ENCODE results near the gene PICK1. TPM values are rescaled to one million over a fixed set of nuclear protein-coding genes. Genes with fewer than 3 reads are reported as not detected.
A peak's percentile ranks its signal among the peaks of the same experiment; 100 is the strongest.

PICK1 gene
- total RNA-seq, 2 donors from 2014 or later, result 33.9 to 56.2 TPM

- no peaks in the 10 kb centered on the region for H3K36me3 ChIP-seq
- ATAC-seq (ENCODE audit: insufficient number of reproducible peaks, low FRiP score, low read depth), result no peak
- no peak overlapping the region for H3K4me3 ChIP-seq
- H3K27me3 ChIP-seq (replicated peaks; ENCODE audit: insufficient read depth), result no peaks in the 10 kb centered on the region
- no peak overlapping the region for H3K27ac ChIP-seq
- H3K9me3 ChIP-seq, result no peaks in the 10 kb centered on the region
- TF ChIP-seq CTCF (IDR thresholded peaks at IDR 0.05), result no peak
- no peak for DNase-seq (ENCODE audit: low spot score)
- H3K4me1 ChIP-seq (ENCODE audit: control insufficient read depth in 1 of 2, low read depth in 2 of 2), result peaks cover 12 to 30% of the 10 kb centered on the region in 2 donors
Observed at GRCh38 chr22:38086001-38086845, 29.0 kb downstream of the PICK1 start.

- ATAC-seq (ENCODE audit: insufficient number of reproducible peaks, low FRiP score, low read depth) (no peak), DNase-seq (ENCODE audit: low spot score) (no peak)
- Histone ChIP-seq H3K4me3 (no peak overlapping the region), H3K4me1 (ENCODE audit: control insufficient read depth in 1 of 2, low read depth in 2 of 2) (peaks cover 7 to 23% of the 10 kb centered on the region in 2 donors), H3K36me3 (no peaks in the 10 kb centered on the region), H3K27ac (no peak overlapping the region), H3K9me3 (no peaks in the 10 kb centered on the region), H3K27me3 (replicated peaks; ENCODE audit: insufficient read depth) (no peaks in the 10 kb centered on the region)
- TF ChIP-seq CTCF (IDR thresholded peaks at IDR 0.05), result no peak
Observed at GRCh38 chr22:38086942-38087341, 29.7 kb downstream of the PICK1 start.

- no peaks in the 10 kb centered on the region for H3K36me3 ChIP-seq
- H3K9me3 ChIP-seq, result no peaks in the 10 kb centered on the region
- no peak for DNase-seq (ENCODE audit: low spot score)
- H3K27me3 ChIP-seq (replicated peaks; ENCODE audit: insufficient read depth), result no peaks in the 10 kb centered on the region
- peaks cover 3 to 14% of the 10 kb centered on the region in 2 donors for H3K4me1 ChIP-seq (ENCODE audit: control insufficient read depth in 1 of 2, low read depth in 2 of 2)
- no peak for TF ChIP-seq CTCF (IDR thresholded peaks at IDR 0.05)
- H3K27ac ChIP-seq, result no peak overlapping the region
- H3K4me3 ChIP-seq, result no peak overlapping the region
- no peak for ATAC-seq (ENCODE audit: insufficient number of reproducible peaks, low FRiP score, low read depth)
Observed at GRCh38 chr22:38087855-38088254, 30.7 kb downstream of the PICK1 start.

GRCh38 chr22:38088629-38089473 is 31.6 kb downstream of the PICK1 start:
- Histone ChIP-seq H3K4me1 (ENCODE audit: control insufficient read depth in 1 of 2, low read depth in 2 of 2) (peaks cover 3 to 8% of the 10 kb centered on the region in 2 donors), H3K9me3 (no peaks in the 10 kb centered on the region), H3K27ac (no peak overlapping the region), H3K4me3 (peak overlapping the region; percentile 66), H3K27me3 (replicated peaks; ENCODE audit: insufficient read depth) (no peaks in the 10 kb centered on the region), H3K36me3 (no peaks in the 10 kb centered on the region)
- no peak for TF ChIP-seq CTCF (IDR thresholded peaks at IDR 0.05)
- ATAC-seq (ENCODE audit: insufficient number of reproducible peaks, low FRiP score, low read depth), result no peak
- no peak for DNase-seq (ENCODE audit: low spot score)

GRCh38 chr22:38089474-38089851 is 32.3 kb downstream of the PICK1 start:
- no peak for TF ChIP-seq CTCF (IDR thresholded peaks at IDR 0.05)
- DNase-seq (ENCODE audit: low spot score), result no peak
- Histone ChIP-seq H3K9me3 (no peaks in the 10 kb centered on the region), H3K27ac (no peak overlapping the region), H3K4me3 (peak overlapping the region; percentile 66), H3K36me3 (no peaks in the 10 kb centered on the region), H3K27me3 (replicated peaks; ENCODE audit: insufficient read depth) (no peaks in the 10 kb centered on the region), H3K4me1 (ENCODE audit: control insufficient read depth in 1 of 2, low read depth in 2 of 2) (peaks cover 3 to 8% of the 10 kb centered on the region in 2 donors)
- no peak for ATAC-seq (ENCODE audit: insufficient number of reproducible peaks, low FRiP score, low read depth)
